Osteoblast (primary cell): Measurements from ENCODE around the gene PLRG1. TPM values are rescaled to one million over a fixed set of nuclear protein-coding genes. Genes with fewer than 3 reads are reported as not detected.

Source experiments
- DNase-seq: peaks from one replicate; pipeline ENCODE4 v3.0.0; 2011; ENCODE audit warnings: low spot score, mixed read lengths; ENCODE audit not compliant: insufficient read length; ENCODE audit errors: missing footprints
- H2AFZ ChIP-seq: 2 replicates; pipeline ENCODE4 v1.6.0; 2011; ENCODE audit warnings: mild to moderate bottlenecking, low read length
- H3K27ac ChIP-seq: 2 replicates; pipeline ENCODE4 v1.5.1; 2011; ENCODE audit warnings: mild to moderate bottlenecking, low read depth, low read length, moderate library complexity
- H3K27me3 ChIP-seq: 2 replicates; pipeline ENCODE4 v1.6.0; 2012; ENCODE audit warnings: mild to moderate bottlenecking, control low read depth, inconsistent platforms, low read length, moderate library complexity; ENCODE audit not compliant: insufficient read depth
- H3K36me3 ChIP-seq: 2 replicates; pipeline ENCODE4 v1.5.1; 2011; ENCODE audit warnings: mild to moderate bottlenecking, low read length, control low read depth, moderate library complexity; ENCODE audit not compliant: insufficient read depth
- H3K4me1 ChIP-seq: 2 replicates; pipeline ENCODE4 v1.5.1; 2011; ENCODE audit warnings: mild to moderate bottlenecking, low read length, control low read depth, moderate library complexity; ENCODE audit not compliant: insufficient read depth
- H3K4me2 ChIP-seq: 2 replicates; pipeline ENCODE4 v1.6.0; 2011; ENCODE audit warnings: mild to moderate bottlenecking, low read length; ENCODE audit not compliant: insufficient read depth
- H3K4me3 ChIP-seq: fragments of 200-600 bp; sonication (generic); 3 replicates; pipeline ENCODE4 v1.5.1; 2012; ENCODE audit warnings: mild to moderate bottlenecking, low read length, inconsistent platforms; ENCODE audit not compliant: insufficient read depth
- H3K79me2 ChIP-seq: 2 replicates; pipeline ENCODE4 v1.6.0; 2012; ENCODE audit warnings: mild to moderate bottlenecking, low read length, control low read depth, inconsistent platforms; ENCODE audit not compliant: insufficient read depth
- H3K9me3 ChIP-seq: 2 replicates; pipeline ENCODE4 v1.5.1; 2011; ENCODE audit warnings: low read depth, low read length, control low read depth
- H4K20me1 ChIP-seq: 2 replicates; pipeline ENCODE4 v1.6.0; 2012; ENCODE audit warnings: mild to moderate bottlenecking, low read length, control low read depth; ENCODE audit not compliant: insufficient read depth
- total RNA-seq: library from RNA; depleted of rRNA; stranded (reverse); fragments of >200 nt; gene quantifications from 2 replicates; pipeline ENCODE4 v1.2.3, GENCODE V29; 2012
- TF ChIP-seq, protein P1 (sequence below): IDR thresholded peaks from 2 replicates; pipeline ENCODE4 v1.5.1; 2011; ENCODE audit warnings: mild to moderate bottlenecking, low read depth, low read length, moderate library complexity; ENCODE audit errors: extremely low read depth

The PLRG1 gene
- total RNA-seq, 1 donor, result 81.8 TPM

- H3K27ac ChIP-seq, result no peak overlapping the region
- no peaks in the 10 kb centered on the region for H3K9me3 ChIP-seq
- no peaks in the 10 kb centered on the region for H3K79me2 ChIP-seq
- H3K36me3 ChIP-seq, result no peaks in the 10 kb centered on the region
- peaks cover 4% of the 10 kb centered on the region for H3K27me3 ChIP-seq
- H3K4me1 ChIP-seq, result no peaks in the 10 kb centered on the region
- TF ChIP-seq, protein P1, sequence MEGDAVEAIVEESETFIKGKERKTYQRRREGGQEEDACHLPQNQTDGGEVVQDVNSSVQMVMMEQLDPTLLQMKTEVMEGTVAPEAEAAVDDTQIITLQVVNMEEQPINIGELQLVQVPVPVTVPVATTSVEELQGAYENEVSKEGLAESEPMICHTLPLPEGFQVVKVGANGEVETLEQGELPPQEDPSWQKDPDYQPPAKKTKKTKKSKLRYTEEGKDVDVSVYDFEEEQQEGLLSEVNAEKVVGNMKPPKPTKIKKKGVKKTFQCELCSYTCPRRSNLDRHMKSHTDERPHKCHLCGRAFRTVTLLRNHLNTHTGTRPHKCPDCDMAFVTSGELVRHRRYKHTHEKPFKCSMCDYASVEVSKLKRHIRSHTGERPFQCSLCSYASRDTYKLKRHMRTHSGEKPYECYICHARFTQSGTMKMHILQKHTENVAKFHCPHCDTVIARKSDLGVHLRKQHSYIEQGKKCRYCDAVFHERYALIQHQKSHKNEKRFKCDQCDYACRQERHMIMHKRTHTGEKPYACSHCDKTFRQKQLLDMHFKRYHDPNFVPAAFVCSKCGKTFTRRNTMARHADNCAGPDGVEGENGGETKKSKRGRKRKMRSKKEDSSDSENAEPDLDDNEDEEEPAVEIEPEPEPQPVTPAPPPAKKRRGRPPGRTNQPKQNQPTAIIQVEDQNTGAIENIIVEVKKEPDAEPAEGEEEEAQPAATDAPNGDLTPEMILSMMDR, result no peak
- H2AFZ ChIP-seq, result no peak overlapping the region
- no peaks in the 10 kb centered on the region for H4K20me1 ChIP-seq
- no peak for DNase-seq
- no peak overlapping the region for H3K4me2 ChIP-seq
- H3K4me3 ChIP-seq, result no peak overlapping the region
Observed at GRCh38 chr4:154517591-154517990, 32.6 kb downstream of the PLRG1 start.

GRCh38 chr4:154516318-154517029 lies 33.7 kb downstream of the PLRG1 start:
- TF ChIP-seq, protein P1, result no peak
- H3K27me3 ChIP-seq, result peaks cover 4% of the 10 kb centered on the region
- DNase-seq, result no peak
- no peak overlapping the region for H2AFZ ChIP-seq
- no peaks in the 10 kb centered on the region for H4K20me1 ChIP-seq
- H3K79me2 ChIP-seq, result no peaks in the 10 kb centered on the region
- H3K4me3 ChIP-seq, result no peak overlapping the region
- H3K4me2 ChIP-seq, result no peak overlapping the region
- no peaks in the 10 kb centered on the region for H3K4me1 ChIP-seq
- H3K36me3 ChIP-seq, result no peaks in the 10 kb centered on the region
- no peak overlapping the region for H3K27ac ChIP-seq
- H3K9me3 ChIP-seq, result no peaks in the 10 kb centered on the region

GRCh38 chr4:154511981-154512380 lies 38.2 kb downstream of the PLRG1 start:
- Histone ChIP-seq H3K79me2 (no peaks in the 10 kb centered on the region), H3K27me3 (no peaks in the 10 kb centered on the region)

DNA sequence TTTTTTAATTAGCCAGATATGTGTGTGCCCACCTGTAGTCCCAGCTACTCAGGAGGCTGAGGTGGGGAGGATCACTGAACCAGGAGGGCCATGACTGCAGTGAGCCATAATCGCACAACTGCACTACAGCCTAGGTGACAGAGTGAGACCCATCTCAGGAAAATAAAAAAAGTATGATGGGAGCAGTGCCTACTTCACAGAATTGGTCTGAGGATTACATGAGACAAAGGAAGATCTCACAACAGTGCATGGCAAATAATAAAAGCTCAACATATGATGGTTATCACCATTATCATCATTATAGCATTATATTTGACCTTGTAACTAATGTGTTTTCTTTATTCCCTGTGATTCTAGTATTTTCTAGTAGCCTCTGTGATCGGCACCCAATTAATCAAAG lies 38.7 kb downstream of the PLRG1 start:
- Histone ChIP-seq H3K79me2 (no peaks in the 10 kb centered on the region), H3K4me2 (no peak overlapping the region), H3K4me3 (no peak overlapping the region), H3K36me3 (no peaks in the 10 kb centered on the region), H2AFZ (no peak overlapping the region), H3K4me1 (no peaks in the 10 kb centered on the region), H3K9me3 (no peaks in the 10 kb centered on the region), H3K27me3 (no peaks in the 10 kb centered on the region), H3K27ac (no peak overlapping the region), H4K20me1 (no peaks in the 10 kb centered on the region)
- TF ChIP-seq, protein P1, result no peak
- no peak for DNase-seq

More at GRCh38 chr4:154511981-154512380, 38.2 kb downstream of the PLRG1 start:
- no peaks in the 10 kb centered on the region for H3K4me1 ChIP-seq
- no peak overlapping the region for H3K4me3 ChIP-seq
- no peak overlapping the region for H2AFZ ChIP-seq
- no peak overlapping the region for H3K27ac ChIP-seq
- no peaks in the 10 kb centered on the region for H3K9me3 ChIP-seq
- H3K4me2 ChIP-seq, result no peak overlapping the region
- no peaks in the 10 kb centered on the region for H3K36me3 ChIP-seq
- DNase-seq, result no peak
- TF ChIP-seq, protein P1, result no peak
- H4K20me1 ChIP-seq, result no peaks in the 10 kb centered on the region
